Nephron progenitor cell (in vitro differentiated cells): ENCODE measurements around the gene PITPNM2.
"Not testable (repeated sequence)": the region's sequence is repeated elsewhere in the genome, so short reads cannot be mapped to it uniquely, and the experiment has no call there.

ENCODE experiments used
- DNase-seq: peaks from one replicate; pipeline ENCODE4 v3.0.0; 2021
- H3K27ac Mint-ChIP-seq: 2 replicates; pipeline ENCODE4 v1.8.0; 2021; ENCODE audit warnings: mild to moderate bottlenecking, moderate library complexity, mixed read lengths
- H3K27me3 Mint-ChIP-seq: 2 replicates; pipeline ENCODE4 v1.8.0; 2021; ENCODE audit warnings: mild to moderate bottlenecking, low read depth, mixed read lengths; ENCODE audit not compliant: poor library complexity
- H3K36me3 Mint-ChIP-seq: 2 replicates; pipeline ENCODE4 v1.8.0; 2021; ENCODE audit warnings: low read depth, mixed read lengths
- H3K4me1 Mint-ChIP-seq: 2 replicates; pipeline ENCODE4 v1.8.0; 2021; ENCODE audit warnings: mixed read lengths
- H3K4me3 Mint-ChIP-seq: 2 replicates; pipeline ENCODE4 v1.8.0; 2021; ENCODE audit warnings: mild to moderate bottlenecking, moderate library complexity, mixed read lengths
- H3K9me3 Mint-ChIP-seq: 2 replicates; pipeline ENCODE4 v1.8.0; 2021; ENCODE audit warnings: mild to moderate bottlenecking, moderate library complexity, mixed read lengths
- TF ChIP-seq, protein P1 (sequence below): fragments of 200-600 bp; sonication (generic); IDR thresholded peaks from 2 replicates; pipeline ENCODE4 v1.5.0; 2021; ENCODE audit warnings: antibody characterized with exemption

The PITPNM2 gene

DNA sequence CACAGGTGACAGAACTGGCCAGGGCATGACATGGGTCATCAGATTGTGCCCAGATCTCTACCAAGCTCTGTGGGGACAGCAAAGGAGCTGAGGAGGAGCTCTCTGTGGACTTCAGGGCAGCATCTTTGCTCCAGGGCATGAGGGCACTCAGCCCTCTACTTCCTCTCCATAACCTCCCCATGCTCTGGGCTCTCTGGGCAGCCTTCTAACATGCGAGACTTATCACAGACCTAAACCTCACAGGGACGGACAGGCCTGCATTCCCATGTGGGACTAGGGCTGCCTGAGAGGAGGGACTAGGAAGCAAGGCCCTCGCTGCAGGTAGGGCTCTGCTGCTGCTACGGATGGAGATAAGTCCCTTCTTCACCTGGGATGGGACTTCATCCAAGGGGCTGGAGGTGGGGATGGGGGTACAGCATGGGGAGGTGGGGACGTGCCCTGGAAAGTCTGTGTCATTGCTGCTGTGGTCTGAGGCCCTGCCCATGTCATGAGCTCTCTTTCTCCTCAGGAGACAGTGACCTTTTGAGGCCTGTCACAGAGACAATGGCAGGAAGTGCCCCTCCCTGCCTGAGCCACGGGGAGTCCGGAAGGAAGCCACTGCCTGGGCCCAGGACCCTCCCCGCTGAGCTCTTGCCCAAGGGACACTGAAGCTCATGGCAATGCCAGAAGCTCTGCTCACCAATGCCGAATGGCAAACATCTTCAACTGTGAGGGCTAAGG is 44.1 kb downstream of the PITPNM2 start:
- peaks cover 68% of the 10 kb centered on the region for H3K4me1 Mint-ChIP-seq
- H3K36me3 Mint-ChIP-seq, result no peaks in the 10 kb centered on the region
- no peak overlapping the region for H3K27ac Mint-ChIP-seq
- H3K27me3 Mint-ChIP-seq, result peaks cover 6% of the 10 kb centered on the region
- TF ChIP-seq, protein P1, sequence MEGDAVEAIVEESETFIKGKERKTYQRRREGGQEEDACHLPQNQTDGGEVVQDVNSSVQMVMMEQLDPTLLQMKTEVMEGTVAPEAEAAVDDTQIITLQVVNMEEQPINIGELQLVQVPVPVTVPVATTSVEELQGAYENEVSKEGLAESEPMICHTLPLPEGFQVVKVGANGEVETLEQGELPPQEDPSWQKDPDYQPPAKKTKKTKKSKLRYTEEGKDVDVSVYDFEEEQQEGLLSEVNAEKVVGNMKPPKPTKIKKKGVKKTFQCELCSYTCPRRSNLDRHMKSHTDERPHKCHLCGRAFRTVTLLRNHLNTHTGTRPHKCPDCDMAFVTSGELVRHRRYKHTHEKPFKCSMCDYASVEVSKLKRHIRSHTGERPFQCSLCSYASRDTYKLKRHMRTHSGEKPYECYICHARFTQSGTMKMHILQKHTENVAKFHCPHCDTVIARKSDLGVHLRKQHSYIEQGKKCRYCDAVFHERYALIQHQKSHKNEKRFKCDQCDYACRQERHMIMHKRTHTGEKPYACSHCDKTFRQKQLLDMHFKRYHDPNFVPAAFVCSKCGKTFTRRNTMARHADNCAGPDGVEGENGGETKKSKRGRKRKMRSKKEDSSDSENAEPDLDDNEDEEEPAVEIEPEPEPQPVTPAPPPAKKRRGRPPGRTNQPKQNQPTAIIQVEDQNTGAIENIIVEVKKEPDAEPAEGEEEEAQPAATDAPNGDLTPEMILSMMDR, result no peak
- H3K9me3 Mint-ChIP-seq, result no peaks in the 10 kb centered on the region
- no peak for DNase-seq
- H3K4me3 Mint-ChIP-seq, result no peak overlapping the region

- H3K4me3 Mint-ChIP-seq, result no peak overlapping the region
- DNase-seq, result no peak
- peaks cover 6% of the 10 kb centered on the region for H3K27me3 Mint-ChIP-seq
- H3K27ac Mint-ChIP-seq, result peak overlapping the region; percentile 1
- H3K36me3 Mint-ChIP-seq, result no peaks in the 10 kb centered on the region
- H3K4me1 Mint-ChIP-seq, result peaks cover 61% of the 10 kb centered on the region
- no peaks in the 10 kb centered on the region for H3K9me3 Mint-ChIP-seq
- TF ChIP-seq, protein P1, result no peak
Observed at GRCh38 chr12:123105211-123105826, 45.6 kb downstream of the PITPNM2 start.

GRCh38 chr12:123104809-123105208 is 46.1 kb downstream of the PITPNM2 start:
- Mint-ChIP-seq H3K4me1 (peaks cover 61% of the 10 kb centered on the region), H3K4me3 (no peak overlapping the region), H3K36me3 (no peaks in the 10 kb centered on the region), H3K27me3 (peaks cover 6% of the 10 kb centered on the region), H3K27ac (peak overlapping the region; percentile 1), H3K9me3 (no peaks in the 10 kb centered on the region)
- DNase-seq, result no peak
- TF ChIP-seq, protein P1, result no peak

- not testable (repeated sequence) for H3K4me3 Mint-ChIP-seq, H3K36me3 Mint-ChIP-seq, H3K27ac Mint-ChIP-seq, H3K9me3 Mint-ChIP-seq, DNase-seq, H3K27me3 Mint-ChIP-seq
- H3K4me1 Mint-ChIP-seq, result peaks cover 62% of the 10 kb centered on the region
Observed at GRCh38 chr12:123104094-123104493, 46.8 kb downstream of the PITPNM2 start.

DNA sequence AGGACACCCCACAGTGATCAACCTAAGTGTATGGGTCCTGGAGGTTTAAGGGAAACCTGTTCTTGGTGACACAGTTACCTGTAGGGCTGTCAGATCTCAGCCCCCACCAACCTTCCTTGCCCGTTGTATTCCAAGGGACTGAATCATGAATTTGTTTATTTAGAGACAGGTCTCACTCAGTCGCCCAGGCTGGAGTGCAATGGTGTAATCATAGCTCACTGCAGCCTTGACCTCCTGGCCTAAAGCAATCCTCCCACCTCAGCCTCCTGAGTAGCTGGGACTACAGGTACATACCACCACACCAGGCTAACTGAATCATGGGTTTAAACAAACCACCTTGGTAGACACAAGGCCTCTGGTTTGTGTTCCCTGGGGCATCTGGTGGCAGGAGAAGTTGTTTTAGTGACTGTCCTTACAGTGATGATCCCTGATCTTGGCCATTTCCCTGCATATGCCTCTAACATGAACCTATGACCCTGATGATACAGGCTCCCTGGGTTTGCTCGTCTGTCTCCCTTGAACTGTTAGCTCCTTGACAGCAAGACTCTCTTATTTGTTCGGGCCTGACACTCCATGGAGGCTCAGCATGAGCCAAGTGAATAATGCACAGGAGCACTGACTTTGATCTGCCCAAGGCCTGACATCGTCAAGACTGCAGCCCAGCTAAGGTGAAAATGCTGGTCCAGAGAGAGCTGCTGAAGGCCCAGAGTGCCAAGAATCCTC is 47.9 kb downstream of the PITPNM2 start:
- no peaks in the 10 kb centered on the region for H3K36me3 Mint-ChIP-seq
- no peak for DNase-seq
- H3K27me3 Mint-ChIP-seq, result peaks cover 6% of the 10 kb centered on the region
- peaks cover 73% of the 10 kb centered on the region for H3K4me1 Mint-ChIP-seq
- TF ChIP-seq, protein P1, result no peak
- H3K27ac Mint-ChIP-seq, result peak overlapping the region; percentile 59
- no peak overlapping the region for H3K4me3 Mint-ChIP-seq
- no peaks in the 10 kb centered on the region for H3K9me3 Mint-ChIP-seq

GRCh38 chr12:123102366-123102765 is 48.5 kb downstream of the PITPNM2 start:
- H3K36me3 Mint-ChIP-seq, result no peaks in the 10 kb centered on the region
- H3K9me3 Mint-ChIP-seq, result no peaks in the 10 kb centered on the region
- TF ChIP-seq, protein P1, result no peak
- H3K27me3 Mint-ChIP-seq, result peaks cover 6% of the 10 kb centered on the region
- no peak for DNase-seq
- H3K4me1 Mint-ChIP-seq, result peaks cover 73% of the 10 kb centered on the region
- H3K4me3 Mint-ChIP-seq, result no peak overlapping the region
- no peak overlapping the region for H3K27ac Mint-ChIP-seq
